ENCODE results near the gene ABTB1. TPM values are rescaled to one million over a fixed set of nuclear protein-coding genes. Genes with fewer than 3 reads are reported as not detected.

ABTB1 gene
- total and polyA plus RNA-seq, 9 of the 15 experiments (the other 6 are each of a cell fraction or from before 2014, with no cell fraction given): 0.04 to 2.3 (median 0.55) TPM; not detected in 1

DNA sequence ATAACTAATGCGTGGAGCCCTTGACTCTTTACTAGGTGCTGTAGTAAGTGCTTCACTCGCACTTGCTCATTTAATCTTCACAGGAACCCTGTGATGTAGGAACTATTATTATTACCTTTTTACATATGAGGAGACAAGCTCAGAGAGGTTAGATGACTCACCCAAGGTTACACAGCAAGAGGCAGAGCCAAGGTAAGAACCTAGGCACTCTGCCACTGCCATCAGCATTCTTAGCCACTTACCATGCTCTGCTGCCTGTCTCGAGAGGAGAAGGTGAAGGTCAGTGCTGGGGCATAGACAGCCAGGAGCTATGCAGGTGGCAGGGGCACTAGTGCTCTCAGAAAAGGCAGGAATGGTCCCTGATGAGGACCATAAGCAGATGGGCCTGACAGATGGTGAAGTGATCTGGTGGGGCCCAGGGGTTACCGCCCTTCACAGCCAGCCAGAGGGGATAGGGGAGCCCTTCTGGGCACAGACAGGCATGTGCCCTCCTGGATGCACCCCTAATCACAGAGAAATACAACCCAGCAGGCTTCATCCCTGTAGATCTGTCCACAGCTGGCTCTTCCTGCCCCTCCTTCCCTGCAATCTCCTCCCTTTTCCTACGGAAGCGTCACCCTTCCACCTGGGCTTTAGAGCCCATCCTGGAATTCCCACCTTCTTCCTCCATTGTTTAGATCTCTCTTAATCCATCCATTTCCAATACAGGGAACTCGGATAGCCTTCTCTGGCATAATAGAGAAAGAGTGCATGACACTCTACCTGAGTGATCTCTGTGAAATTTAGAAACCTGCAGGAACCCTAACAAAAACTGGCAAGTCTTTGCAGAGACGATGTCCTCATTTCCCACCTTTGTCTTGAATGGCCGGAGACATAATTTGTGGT is 26.9 kb downstream of the ABTB1 start (continued):
- TF ChIP-seq SMAD1 (IDR thresholded peaks at IDR 0.05; ENCODE audit: low read depth, low read length, partially characterized antibody): no peak
- TF ChIP-seq, protein P1, sequence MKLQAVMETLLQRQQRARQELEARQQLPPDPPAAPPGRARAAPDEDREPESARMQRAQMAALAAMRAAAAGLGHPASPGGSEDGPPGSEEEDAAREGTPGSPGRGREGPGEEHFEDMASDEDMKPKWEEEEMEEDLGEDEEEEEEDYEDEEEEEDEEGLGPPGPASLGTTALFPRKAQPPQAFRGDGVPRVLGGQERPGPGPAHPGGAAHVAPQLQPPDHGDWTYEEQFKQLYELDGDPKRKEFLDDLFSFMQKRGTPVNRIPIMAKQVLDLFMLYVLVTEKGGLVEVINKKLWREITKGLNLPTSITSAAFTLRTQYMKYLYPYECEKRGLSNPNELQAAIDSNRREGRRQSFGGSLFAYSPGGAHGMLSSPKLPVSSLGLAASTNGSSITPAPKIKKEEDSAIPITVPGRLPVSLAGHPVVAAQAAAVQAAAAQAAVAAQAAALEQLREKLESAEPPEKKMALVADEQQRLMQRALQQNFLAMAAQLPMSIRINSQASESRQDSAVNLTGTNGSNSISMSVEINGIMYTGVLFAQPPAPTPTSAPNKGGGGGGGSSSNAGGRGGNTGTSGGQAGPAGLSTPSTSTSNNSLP (IDR thresholded peaks at IDR 0.05; ENCODE audit: borderline replicate concordance, low read depth, low read length): no peak
- no peak for TF ChIP-seq PCBP1 (IDR thresholded peaks at IDR 0.05; ENCODE audit: low read depth, low read length, poor library complexity, severe bottlenecking)
- TF ChIP-seq, protein P2, sequence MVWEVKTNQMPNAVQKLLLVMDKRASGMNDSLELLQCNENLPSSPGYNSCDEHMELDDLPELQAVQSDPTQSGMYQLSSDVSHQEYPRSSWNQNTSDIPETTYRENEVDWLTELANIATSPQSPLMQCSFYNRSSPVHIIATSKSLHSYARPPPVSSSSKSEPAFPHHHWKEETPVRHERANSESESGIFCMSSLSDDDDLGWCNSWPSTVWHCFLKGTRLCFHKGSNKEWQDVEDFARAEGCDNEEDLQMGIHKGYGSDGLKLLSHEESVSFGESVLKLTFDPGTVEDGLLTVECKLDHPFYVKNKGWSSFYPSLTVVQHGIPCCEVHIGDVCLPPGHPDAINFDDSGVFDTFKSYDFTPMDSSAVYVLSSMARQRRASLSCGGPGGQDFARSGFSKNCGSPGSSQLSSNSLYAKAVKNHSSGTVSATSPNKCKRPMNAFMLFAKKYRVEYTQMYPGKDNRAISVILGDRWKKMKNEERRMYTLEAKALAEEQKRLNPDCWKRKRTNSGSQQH (CRISPR knock-in tag; IDR thresholded peaks at IDR 0.05): no peak

DNA sequence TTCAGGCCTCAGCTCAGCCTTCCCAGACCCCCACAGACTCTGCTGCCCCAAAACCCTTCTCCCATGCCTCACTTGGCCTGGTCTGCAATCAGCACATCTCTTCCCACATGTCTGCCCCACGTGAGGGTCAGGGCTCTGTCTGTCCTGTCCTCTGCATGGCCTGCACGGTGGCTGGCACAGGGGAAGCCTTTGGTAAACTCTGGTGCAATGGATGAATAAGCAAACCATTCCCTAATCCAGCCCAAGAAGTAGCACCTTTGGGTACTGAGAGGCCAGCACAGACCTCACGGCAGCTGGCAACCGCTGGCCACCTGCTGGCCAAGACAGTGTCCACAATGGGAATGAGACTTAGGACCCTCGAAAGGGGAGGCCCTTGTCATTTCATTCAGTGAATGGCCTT is 27.7 kb downstream of the ABTB1 start:
- in situ Hi-C loops (cut with MboI): no loop called here
- ATAC-seq (no peak), DNase-seq (ENCODE audit: extremely low read depth in 1 of 4, low spot score in 3 of 4) (no peak), FAIRE-seq (no peak)
- peak overlapping the region in 1 of 2 experiments; percentile 45; a peak in 1 of 4 replicates for H3K9ac ChIP-seq (ENCODE audit: insufficient read depth in 1 of 2, low read depth in 2 of 2, low read length in 2 of 2)
- no peaks in the 10 kb centered on the region for H3K79me2 ChIP-seq (ENCODE audit: control insufficient read depth, insufficient read depth, low read length)
- POLR2A ChIA-PET: no interaction called here
- H3K4me3 ChIP-seq: no peak overlapping the region
- 77% methylated on average over 3 of the region's 5 CpGs for WGBS (ENCODE audit: insufficient coverage, low coverage, missing lambda C conversion rate)
- peaks cover 3% of the 10 kb centered on the region for H3K9me1 ChIP-seq (ENCODE audit: control insufficient read depth, insufficient read depth, low read length)
- no TSS peak for BruUV-seq (replicated peaks)
- no peaks in the 10 kb centered on the region for H3K27me3 ChIP-seq (ENCODE audit: control insufficient read depth in 2 of 2, insufficient read depth in 2 of 2, low read length in 2 of 2)
- H3K9me3 ChIP-seq (replicated peaks; ENCODE audit: control insufficient read depth, insufficient read depth, low read depth, low read length): no peaks in the 10 kb centered on the region
- H3K27ac ChIP-seq (ENCODE audit: extremely low read depth, low read depth, low read length): no peak overlapping the region
- no peaks in the 10 kb centered on the region for H4K20me1 ChIP-seq (replicated peaks; ENCODE audit: control insufficient read depth, insufficient read depth, low read length)
- H3K4me2 ChIP-seq (ENCODE audit: insufficient read depth, low read length): no peak overlapping the region
- no peaks in the 10 kb centered on the region for H3K36me3 ChIP-seq (ENCODE audit: control insufficient read depth, insufficient read depth, low read length)
- no peak overlapping the region for H2AFZ ChIP-seq (ENCODE audit: low read depth, low read length)
- CTCF ChIA-PET (ENCODE audit: low intra/inter-chr PET ratio): no interaction called here
- H3K4me1 ChIP-seq (replicated peaks in 1 of 2; ENCODE audit: control insufficient read depth in 2 of 2, insufficient read depth in 2 of 2, low read length in 2 of 2): peaks cover 25 to 46% of the 10 kb centered on the region in 2 experiments
- intact Hi-C loops (cut with micrococcal nuclease): no loop called here
- TF ChIP-seq MCM2 (IDR thresholded peaks at IDR 0.05; ENCODE audit: low read depth) (no peak), KAT8 (IDR thresholded peaks at IDR 0.05; ENCODE audit: low read depth) (no peak), HCFC1 (IDR thresholded peaks at IDR 0.05; ENCODE audit: low read depth, low read length) (no peak), BDP1 (IDR thresholded peaks at IDR 0.05; ENCODE audit: insufficient read depth, insufficient read length) (no peak), JUN (IDR thresholded peaks at IDR 0.05; ENCODE audit: borderline replicate concordance, low read depth, low read length) (no peak), JUN (CRISPR knock-in tag; IDR thresholded peaks at IDR 0.05; ENCODE audit: borderline replicate concordance) (no peak), MEF2A (IDR thresholded peaks at IDR 0.05; ENCODE audit: control insufficient read depth, low read depth, low read length) (no peak), ZNF444 (CRISPR knock-in tag; IDR thresholded peaks at IDR 0.05) (no peak), ESRRA (IDR thresholded peaks at IDR 0.05; ENCODE audit: borderline replicate concordance, low read depth) (no peak), ZNF79 (CRISPR knock-in tag; IDR thresholded peaks at IDR 0.05; ENCODE audit: low read depth) (no peak), KAT7 (CRISPR knock-in tag; IDR thresholded peaks at IDR 0.05; ENCODE audit: borderline replicate concordance) (no peak), MBD2 (IDR thresholded peaks at IDR 0.05; ENCODE audit: borderline replicate concordance, low read depth) (no peak)
- TF ChIP-seq, protein P3, sequence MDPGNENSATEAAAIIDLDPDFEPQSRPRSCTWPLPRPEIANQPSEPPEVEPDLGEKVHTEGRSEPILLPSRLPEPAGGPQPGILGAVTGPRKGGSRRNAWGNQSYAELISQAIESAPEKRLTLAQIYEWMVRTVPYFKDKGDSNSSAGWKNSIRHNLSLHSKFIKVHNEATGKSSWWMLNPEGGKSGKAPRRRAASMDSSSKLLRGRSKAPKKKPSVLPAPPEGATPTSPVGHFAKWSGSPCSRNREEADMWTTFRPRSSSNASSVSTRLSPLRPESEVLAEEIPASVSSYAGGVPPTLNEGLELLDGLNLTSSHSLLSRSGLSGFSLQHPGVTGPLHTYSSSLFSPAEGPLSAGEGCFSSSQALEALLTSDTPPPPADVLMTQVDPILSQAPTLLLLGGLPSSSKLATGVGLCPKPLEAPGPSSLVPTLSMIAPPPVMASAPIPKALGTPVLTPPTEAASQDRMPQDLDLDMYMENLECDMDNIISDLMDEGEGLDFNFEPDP (CRISPR knock-in tag; IDR thresholded peaks at IDR 0.05): no peak

Measured in K562 (cell line).